Measurements from ENCODE around the gene GLB1L. TPM values are rescaled to one million over a fixed set of nuclear protein-coding genes. Genes with fewer than 3 reads are reported as not detected.

Gene GLB1L
- 9.1 TPM for polyA plus RNA-seq (2012; ENCODE audit: insufficient read depth, insufficient read length, low read depth)

- Histone ChIP-seq H3K36me3 (no peaks in the 10 kb centered on the region), H3K27me3 (no peaks in the 10 kb centered on the region), H3K4me1 (peaks cover 15% of the 10 kb centered on the region), H3K4me3 (ENCODE audit: low read depth, low read length) (peak within 1 kb of the TSS; percentile 95), H3K9me3 (no peaks in the 10 kb centered on the region)
- TF ChIP-seq, protein P1, sequence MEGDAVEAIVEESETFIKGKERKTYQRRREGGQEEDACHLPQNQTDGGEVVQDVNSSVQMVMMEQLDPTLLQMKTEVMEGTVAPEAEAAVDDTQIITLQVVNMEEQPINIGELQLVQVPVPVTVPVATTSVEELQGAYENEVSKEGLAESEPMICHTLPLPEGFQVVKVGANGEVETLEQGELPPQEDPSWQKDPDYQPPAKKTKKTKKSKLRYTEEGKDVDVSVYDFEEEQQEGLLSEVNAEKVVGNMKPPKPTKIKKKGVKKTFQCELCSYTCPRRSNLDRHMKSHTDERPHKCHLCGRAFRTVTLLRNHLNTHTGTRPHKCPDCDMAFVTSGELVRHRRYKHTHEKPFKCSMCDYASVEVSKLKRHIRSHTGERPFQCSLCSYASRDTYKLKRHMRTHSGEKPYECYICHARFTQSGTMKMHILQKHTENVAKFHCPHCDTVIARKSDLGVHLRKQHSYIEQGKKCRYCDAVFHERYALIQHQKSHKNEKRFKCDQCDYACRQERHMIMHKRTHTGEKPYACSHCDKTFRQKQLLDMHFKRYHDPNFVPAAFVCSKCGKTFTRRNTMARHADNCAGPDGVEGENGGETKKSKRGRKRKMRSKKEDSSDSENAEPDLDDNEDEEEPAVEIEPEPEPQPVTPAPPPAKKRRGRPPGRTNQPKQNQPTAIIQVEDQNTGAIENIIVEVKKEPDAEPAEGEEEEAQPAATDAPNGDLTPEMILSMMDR (IDR thresholded peaks at IDR 0.05; ENCODE audit: low read depth, low read length), result no peak
- peak; percentile 94 for DNase-seq
Observed at GRCh38 chr2:219245148-219245898, at the start of gene GLB1L, which contains the start of gene STK16. Gene GLB1L (minus strand): TSS chr2:219245444. CDS start chr2:219243573, 1,871 bp downstream. Gene STK16 (plus strand): TSS chr2:219245479. CDS start chr2:219246000, 521 bp downstream.

GRCh38 chr2:219294356-219295351 is 49.4 kb upstream of the GLB1L start:
- TF ChIP-seq, protein P1 (IDR thresholded peaks at IDR 0.05; ENCODE audit: low read depth, low read length), result peak; percentile 82
- H3K27me3 ChIP-seq, result no peaks in the 10 kb centered on the region
- H3K4me1 ChIP-seq, result no peaks in the 10 kb centered on the region
- no peaks in the 10 kb centered on the region for H3K9me3 ChIP-seq
- peak overlapping the region; percentile 52 for H3K4me3 ChIP-seq (ENCODE audit: low read depth, low read length)
- peaks cover 10% of the 10 kb centered on the region for H3K36me3 ChIP-seq
- DNase-seq, result peak; percentile 91

- TF ChIP-seq, protein P1 (IDR thresholded peaks at IDR 0.05; ENCODE audit: low read depth, low read length), result no peak
- Histone ChIP-seq H3K9me3 (no peaks in the 10 kb centered on the region), H3K4me3 (ENCODE audit: low read depth, low read length) (no peak overlapping the region), H3K27me3 (no peaks in the 10 kb centered on the region), H3K36me3 (peaks cover 14% of the 10 kb centered on the region), H3K4me1 (no peaks in the 10 kb centered on the region)
- DNase-seq, result no peak
Observed at GRCh38 chr2:219293736-219294231, 48.5 kb upstream of the GLB1L start.

DNA sequence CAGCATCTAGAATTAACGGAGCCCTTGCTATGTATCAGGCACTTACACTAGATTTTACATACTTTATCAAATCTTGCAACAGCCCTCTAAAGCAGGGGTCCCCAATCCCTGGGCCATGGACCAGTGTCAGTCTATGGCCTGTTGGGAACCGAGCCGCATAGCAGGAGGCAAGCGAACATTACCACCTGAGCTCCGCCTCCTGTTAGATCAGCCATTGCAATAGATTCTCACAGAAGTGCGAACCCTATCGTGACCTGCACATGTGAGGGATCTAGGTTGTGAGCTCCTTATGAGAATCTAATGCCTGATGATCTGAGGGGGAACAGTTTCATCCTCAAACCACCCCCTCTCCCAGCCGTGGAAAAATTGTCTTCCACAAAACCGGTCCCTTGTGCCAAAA is 47.4 kb upstream of the GLB1L start:
- Histone ChIP-seq H3K4me3 (ENCODE audit: low read depth, low read length) (no peak overlapping the region), H3K36me3 (peaks cover 14% of the 10 kb centered on the region), H3K4me1 (peaks cover 5% of the 10 kb centered on the region; the same call in 1 of the 2 replicates), H3K9me3 (no peaks in the 10 kb centered on the region), H3K27me3 (no peaks in the 10 kb centered on the region)
- TF ChIP-seq, protein P1 (IDR thresholded peaks at IDR 0.05; ENCODE audit: low read depth, low read length), result no peak
- DNase-seq, result no peak

DNA sequence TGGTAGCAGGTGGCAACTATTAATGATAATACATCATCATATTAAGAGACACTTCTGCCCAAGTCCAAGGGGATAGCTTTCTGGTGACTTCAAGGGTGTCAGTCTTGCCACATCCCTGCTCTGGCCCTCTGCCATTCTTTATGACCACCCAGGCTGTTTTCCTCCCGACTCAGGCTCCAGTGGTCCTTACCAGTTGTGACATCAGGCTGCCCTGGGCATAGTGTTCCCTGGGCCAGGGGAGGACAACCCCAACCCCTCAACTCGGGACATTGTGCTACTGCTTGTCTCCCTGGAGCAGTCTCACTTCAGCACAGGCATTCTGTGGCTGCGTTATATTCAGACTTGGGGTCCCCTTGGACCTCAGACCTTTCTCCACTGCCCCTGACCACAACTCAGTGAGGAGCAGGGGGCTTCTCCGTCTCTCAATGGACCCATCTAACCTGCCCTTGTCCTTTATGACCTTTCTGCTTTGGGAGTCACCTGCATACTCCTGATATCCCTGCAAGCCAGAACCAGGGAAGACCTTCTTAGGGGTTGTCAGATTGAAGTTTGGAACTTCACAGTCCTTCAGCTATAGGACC is 46.8 kb upstream of the GLB1L start:
- Histone ChIP-seq H3K27me3 (no peaks in the 10 kb centered on the region), H3K36me3 (peaks cover 14% of the 10 kb centered on the region)

More for the DNA sequence above, 46.8 kb upstream of the GLB1L start:
- Histone ChIP-seq H3K4me3 (ENCODE audit: low read depth, low read length) (no peak overlapping the region), H3K9me3 (no peaks in the 10 kb centered on the region), H3K4me1 (peaks cover 5% of the 10 kb centered on the region; the same call in 1 of the 2 replicates)
- no peak for DNase-seq
- TF ChIP-seq, protein P1 (IDR thresholded peaks at IDR 0.05; ENCODE audit: low read depth, low read length), result no peak
